GM13976 (cell line): ENCODE results near the gene DYNC2I2.
"Not testable (repeated sequence)": the region's sequence is repeated elsewhere in the genome, so short reads cannot be mapped to it uniquely, and the experiment has no call there.

Experiments
- DNase-seq: peaks from one replicate; pipeline ENCODE4 v3.0.0; 2012; ENCODE audit warnings: low spot score
- in situ Hi-C: fragments of 300-500 bp; cut with MboI; formaldehyde crosslinking; loops from one replicate; pipeline ENCODE4 v1.12.0; 2022; ENCODE audit warnings: low sequenced_read_pairs, mixed read lengths, inconsistent platforms; ENCODE audit not compliant: unreplicated experiment
- TF ChIP-seq, protein P1 (sequence below): IDR thresholded peaks from 2 replicates; pipeline ENCODE4 v1.5.1; 2012; ENCODE audit warnings: borderline replicate concordance, mild to moderate bottlenecking; ENCODE audit not compliant: insufficient read depth; ENCODE audit errors: extremely low read depth, missing control alignments, control extremely low read depth

DYNC2I2 gene

DNA sequence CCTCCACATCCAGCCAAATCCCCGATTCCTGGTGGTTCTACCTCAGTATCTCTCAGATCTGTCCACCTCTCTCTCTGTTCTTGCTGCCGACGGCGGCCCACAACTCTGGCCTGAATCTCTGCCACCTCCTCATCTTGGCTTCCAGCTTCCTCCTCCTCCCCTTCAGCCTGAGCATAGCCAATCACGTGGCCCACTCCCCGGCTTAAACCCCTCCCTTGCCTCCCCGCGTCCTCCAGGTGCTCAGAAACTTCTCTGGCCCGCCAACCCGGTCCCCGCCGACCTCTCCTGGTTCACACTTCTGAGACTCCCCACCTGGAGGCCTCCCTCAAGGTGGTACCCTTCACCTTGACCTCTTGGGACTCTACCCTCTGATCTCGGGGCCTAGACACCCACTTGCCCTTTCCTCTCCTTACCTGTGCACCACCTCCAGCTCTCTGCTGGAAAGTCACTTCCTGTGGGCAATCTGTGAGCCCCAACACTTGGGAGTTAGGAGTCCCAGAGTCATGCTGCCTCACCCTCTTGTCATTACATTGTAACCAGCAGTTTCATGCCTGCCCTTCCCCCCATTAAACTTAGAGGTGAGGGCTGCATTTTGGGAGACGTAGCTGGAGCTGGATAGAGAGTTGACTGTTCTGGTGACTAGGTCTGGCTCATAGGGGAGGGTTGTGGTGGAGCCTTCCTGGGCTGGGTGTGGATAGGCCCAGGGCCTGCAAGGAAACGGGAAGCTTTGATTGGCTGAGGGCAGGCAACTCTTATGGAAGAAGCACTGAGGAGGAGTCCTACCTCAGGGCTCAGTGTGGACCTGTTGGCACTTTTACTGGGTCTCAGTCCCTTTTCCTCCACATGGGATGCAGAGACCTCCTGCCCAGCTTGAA lies 27.9 kb upstream of the DYNC2I2 start:
- peak; percentile 88 for DNase-seq
- TF ChIP-seq, protein P1, sequence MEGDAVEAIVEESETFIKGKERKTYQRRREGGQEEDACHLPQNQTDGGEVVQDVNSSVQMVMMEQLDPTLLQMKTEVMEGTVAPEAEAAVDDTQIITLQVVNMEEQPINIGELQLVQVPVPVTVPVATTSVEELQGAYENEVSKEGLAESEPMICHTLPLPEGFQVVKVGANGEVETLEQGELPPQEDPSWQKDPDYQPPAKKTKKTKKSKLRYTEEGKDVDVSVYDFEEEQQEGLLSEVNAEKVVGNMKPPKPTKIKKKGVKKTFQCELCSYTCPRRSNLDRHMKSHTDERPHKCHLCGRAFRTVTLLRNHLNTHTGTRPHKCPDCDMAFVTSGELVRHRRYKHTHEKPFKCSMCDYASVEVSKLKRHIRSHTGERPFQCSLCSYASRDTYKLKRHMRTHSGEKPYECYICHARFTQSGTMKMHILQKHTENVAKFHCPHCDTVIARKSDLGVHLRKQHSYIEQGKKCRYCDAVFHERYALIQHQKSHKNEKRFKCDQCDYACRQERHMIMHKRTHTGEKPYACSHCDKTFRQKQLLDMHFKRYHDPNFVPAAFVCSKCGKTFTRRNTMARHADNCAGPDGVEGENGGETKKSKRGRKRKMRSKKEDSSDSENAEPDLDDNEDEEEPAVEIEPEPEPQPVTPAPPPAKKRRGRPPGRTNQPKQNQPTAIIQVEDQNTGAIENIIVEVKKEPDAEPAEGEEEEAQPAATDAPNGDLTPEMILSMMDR = no peak
- in situ Hi-C loops = no loop called here

DNA sequence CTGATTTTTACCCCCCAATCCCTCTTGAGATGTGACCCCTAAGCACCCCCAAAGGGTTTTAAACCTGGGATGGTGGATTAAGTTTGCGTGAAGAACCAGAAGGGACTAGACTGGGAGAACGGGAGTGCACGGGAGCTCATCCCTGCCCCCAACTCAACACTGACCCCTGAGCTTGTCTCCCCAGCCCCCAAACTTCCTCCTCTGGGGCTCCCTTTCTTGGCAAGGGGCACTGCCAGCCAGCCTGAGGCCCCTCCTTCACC lies 27.3 kb upstream of the DYNC2I2 start:
- DNase-seq = no peak
- in situ Hi-C loops = no loop called here
- TF ChIP-seq, protein P1 = no peak

DNA sequence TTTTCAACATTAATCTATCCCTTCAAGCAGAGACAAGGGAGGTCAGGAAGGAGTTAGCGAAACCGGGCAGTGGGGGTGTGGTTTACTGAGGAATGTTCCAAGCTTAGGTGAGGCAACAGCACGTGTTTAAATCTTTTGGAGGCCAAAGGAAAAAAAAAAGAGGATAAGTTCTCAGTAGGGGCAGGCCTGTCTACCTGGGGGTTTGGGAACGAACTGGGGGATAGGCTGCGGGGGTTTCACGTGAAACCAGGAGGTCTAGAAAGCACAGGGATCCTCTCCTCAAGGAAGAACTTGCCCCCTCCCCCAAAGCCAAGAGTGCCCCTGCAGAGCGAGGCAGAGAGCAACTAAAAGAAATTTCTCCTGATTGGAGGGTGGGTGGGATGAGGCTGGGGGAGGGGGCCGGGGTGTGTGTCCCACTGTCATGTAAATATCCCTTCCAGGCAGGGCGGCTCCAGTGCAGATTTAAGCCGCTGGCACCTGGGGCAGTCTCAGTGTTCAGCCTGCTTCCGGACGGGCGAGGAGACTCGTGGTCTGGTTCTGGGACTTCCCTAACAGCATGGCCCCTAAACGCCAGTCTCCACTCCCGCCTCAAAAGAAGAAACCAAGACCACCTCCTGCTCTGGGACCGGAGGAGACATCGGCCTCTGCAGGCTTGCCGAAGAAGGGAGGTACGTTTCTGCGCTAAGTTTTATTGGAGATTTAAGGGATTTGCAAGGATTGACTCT lies 26.9 kb upstream of the DYNC2I2 start:
- in situ Hi-C loops = no loop called here
- DNase-seq = peak; percentile 49
- TF ChIP-seq, protein P1 = no peak

DNA sequence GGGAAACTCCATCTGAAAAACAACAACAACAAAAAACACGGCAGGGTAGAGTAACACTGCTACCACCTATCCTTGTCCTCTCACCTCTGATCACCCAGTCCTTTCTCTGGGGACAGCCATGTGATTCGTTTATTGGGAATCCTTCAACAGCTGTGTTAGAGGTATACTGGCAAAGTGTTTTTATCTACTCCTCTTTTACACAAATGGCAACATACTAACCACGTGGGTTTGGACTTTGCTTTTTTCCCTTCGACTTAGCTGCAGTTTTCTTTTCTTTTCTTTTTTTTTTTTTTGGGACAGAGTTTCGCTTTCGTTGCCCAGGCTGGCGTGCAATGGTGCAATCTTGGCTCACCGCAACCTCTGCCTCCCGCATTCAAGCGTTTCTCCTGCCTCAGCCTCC lies 21.1 kb upstream of the DYNC2I2 start:
- no peak for DNase-seq
- TF ChIP-seq, protein P1 = no peak
- in situ Hi-C loops = no loop called here

DNA sequence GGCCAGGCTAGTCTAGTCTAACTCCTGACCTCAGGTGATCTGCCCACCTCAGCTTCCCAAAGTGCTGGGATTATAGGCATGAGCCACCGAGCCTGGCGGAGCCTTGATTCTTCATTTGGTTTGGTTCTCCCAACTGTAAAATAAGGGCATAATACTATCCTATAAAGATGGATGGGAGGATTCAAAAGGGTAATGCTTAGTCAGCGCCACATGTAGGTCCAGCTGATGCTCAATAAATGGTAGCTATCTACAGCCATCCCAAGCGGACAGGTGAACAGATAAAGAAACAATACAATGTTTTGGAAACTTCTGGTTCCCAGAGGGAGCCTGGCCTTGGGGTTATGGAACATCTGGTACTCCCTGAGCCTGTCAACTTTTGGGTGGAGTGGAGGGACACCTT lies 18.7 kb upstream of the DYNC2I2 start:
- in situ Hi-C loops = no loop called here
- TF ChIP-seq, protein P1 = no peak
- DNase-seq = no peak

DNA sequence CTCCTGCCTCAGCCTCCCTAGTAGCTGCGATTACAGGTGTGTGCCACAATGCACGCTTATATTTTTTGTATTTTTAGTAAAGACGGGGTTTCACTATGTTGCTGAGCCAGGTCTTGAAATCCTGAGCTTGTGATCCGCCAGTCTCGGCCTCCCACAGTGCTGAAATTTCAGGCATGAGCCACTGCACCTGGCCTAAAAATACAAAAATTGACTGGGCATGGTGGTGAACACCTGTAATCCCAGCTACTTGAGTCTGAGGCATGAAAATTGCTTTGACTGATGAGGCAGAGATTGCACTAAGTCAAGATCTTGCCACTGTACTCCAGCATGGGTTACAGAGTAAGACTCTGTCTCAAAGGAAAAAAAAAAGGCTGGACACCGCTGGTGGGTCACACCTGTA lies 13.1 kb upstream of the DYNC2I2 start:
- in situ Hi-C loops = no loop called here
- TF ChIP-seq, protein P1 = no peak
- no peak for DNase-seq

DNA sequence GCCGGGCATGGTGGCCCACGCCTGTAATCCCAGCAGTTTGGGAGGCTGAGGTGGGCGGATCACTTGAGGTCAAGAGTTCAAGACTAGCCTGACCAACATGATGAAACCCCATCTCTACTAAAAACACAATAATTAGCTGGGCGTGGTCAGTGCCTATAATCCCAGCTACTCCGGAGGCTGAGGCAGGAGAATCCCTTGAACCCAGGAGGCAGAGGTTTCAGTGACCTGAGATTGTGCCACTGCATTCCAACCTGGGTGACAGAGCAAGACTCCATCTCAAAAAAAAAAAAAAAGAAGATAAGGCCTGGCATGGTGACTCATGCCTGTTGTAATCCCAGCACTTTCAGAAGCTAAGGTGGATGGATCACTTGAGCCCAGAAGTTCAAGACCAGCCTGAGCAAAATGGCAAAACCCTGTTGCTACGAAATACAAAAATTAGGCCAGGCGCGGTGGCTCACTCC lies 9.9 kb upstream of the DYNC2I2 start:
- DNase-seq, in situ Hi-C loops: not testable (repeated sequence)
